Nephron progenitor cell (in vitro differentiated cells): Measurements from ENCODE around the gene VEGFA.

Experiments used
- DNase-seq: peaks from one replicate; pipeline ENCODE4 v3.0.0; 2021
- H3K27ac Mint-ChIP-seq: 2 replicates; pipeline ENCODE4 v1.8.0; 2021; ENCODE audit warnings: mild to moderate bottlenecking, moderate library complexity, mixed read lengths
- H3K27me3 Mint-ChIP-seq: 2 replicates; pipeline ENCODE4 v1.8.0; 2021; ENCODE audit warnings: mild to moderate bottlenecking, low read depth, mixed read lengths; ENCODE audit not compliant: poor library complexity
- H3K36me3 Mint-ChIP-seq: 2 replicates; pipeline ENCODE4 v1.8.0; 2021; ENCODE audit warnings: low read depth, mixed read lengths
- H3K4me1 Mint-ChIP-seq: 2 replicates; pipeline ENCODE4 v1.8.0; 2021; ENCODE audit warnings: mixed read lengths
- H3K4me3 Mint-ChIP-seq: 2 replicates; pipeline ENCODE4 v1.8.0; 2021; ENCODE audit warnings: mild to moderate bottlenecking, moderate library complexity, mixed read lengths
- H3K9me3 Mint-ChIP-seq: 2 replicates; pipeline ENCODE4 v1.8.0; 2021; ENCODE audit warnings: mild to moderate bottlenecking, moderate library complexity, mixed read lengths
- CTCF ChIP-seq: fragments of 200-600 bp; sonication (generic); IDR thresholded peaks from 2 replicates; pipeline ENCODE4 v1.5.0; 2021; ENCODE audit warnings: antibody characterized with exemption

Gene VEGFA

GRCh38 chr6:43724914-43725642 is 44.9 kb upstream of the VEGFA start:
- Mint-ChIP-seq H3K4me1 (peaks cover 46% of the 10 kb centered on the region), H3K36me3 (no peaks in the 10 kb centered on the region), H3K27me3 (peaks cover 30% of the 10 kb centered on the region), H3K9me3 (peaks cover 6% of the 10 kb centered on the region), H3K27ac (peak overlapping the region; percentile 38), H3K4me3 (peak overlapping the region; percentile 28)
- TF ChIP-seq CTCF, result no peak
- DNase-seq, result no peak

- H3K27ac Mint-ChIP-seq, result peak overlapping the region; percentile 38
- H3K4me1 Mint-ChIP-seq, result peaks cover 43% of the 10 kb centered on the region
- no peak for DNase-seq
- H3K36me3 Mint-ChIP-seq, result peaks cover 5% of the 10 kb centered on the region
- peak overlapping the region; percentile 28 for H3K4me3 Mint-ChIP-seq
- TF ChIP-seq CTCF, result no peak
- peaks cover 12% of the 10 kb centered on the region for H3K9me3 Mint-ChIP-seq
- peaks cover 30% of the 10 kb centered on the region for H3K27me3 Mint-ChIP-seq
Measured at GRCh38 chr6:43725643-43726580, 44.1 kb upstream of the VEGFA start.

DNA sequence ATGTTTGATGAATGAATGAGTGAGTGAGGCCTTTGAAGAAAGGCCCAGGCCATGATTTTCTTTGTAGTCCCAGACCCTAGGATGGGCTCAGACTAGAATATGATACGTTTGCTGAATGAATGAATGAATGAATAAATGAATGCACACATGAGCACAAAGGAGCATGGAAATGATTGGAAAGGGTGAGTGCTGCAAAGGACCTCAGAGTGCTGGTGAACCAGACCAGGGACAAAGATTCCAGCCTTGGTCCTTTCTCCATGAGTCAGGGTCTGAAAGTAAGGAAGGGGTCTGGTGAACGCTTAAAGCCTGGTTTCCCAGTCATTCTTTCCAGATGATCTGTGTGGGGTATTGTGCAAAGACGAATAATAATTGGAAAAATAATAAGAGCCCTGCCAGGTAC is 42.4 kb upstream of the VEGFA start:
- H3K36me3 Mint-ChIP-seq, result peaks cover 12% of the 10 kb centered on the region
- peaks cover 27% of the 10 kb centered on the region for H3K9me3 Mint-ChIP-seq
- no peak overlapping the region for H3K4me3 Mint-ChIP-seq
- DNase-seq, result no peak
- TF ChIP-seq CTCF, result no peak
- H3K4me1 Mint-ChIP-seq, result peaks cover 33% of the 10 kb centered on the region
- no peak overlapping the region for H3K27ac Mint-ChIP-seq
- peaks cover 25% of the 10 kb centered on the region for H3K27me3 Mint-ChIP-seq

DNA sequence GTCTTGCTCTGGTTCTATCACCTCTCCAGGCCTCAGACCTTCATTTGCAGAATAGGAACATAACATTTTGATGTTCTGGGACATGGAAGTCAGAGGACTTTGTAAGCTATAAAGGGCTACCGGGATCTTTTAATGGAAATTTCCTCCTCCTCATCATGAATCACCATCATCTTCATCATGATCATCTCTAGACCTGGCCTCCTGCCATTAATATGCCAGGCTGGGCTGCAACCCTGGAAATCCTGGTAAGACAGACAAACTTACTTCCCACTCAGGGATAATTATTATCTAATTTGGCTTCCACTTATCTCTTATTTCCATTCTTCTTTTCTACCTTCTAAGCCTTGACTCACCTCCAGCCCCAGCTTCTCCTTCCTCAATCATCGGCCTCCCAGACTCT is 41.4 kb upstream of the VEGFA start:
- H3K27ac Mint-ChIP-seq, result no peak overlapping the region
- no peak overlapping the region for H3K4me3 Mint-ChIP-seq
- peaks cover 12% of the 10 kb centered on the region for H3K36me3 Mint-ChIP-seq
- peaks cover 30% of the 10 kb centered on the region for H3K4me1 Mint-ChIP-seq
- DNase-seq, result no peak
- peaks cover 30% of the 10 kb centered on the region for H3K9me3 Mint-ChIP-seq
- peaks cover 18% of the 10 kb centered on the region for H3K27me3 Mint-ChIP-seq
- no peak for TF ChIP-seq CTCF

DNA sequence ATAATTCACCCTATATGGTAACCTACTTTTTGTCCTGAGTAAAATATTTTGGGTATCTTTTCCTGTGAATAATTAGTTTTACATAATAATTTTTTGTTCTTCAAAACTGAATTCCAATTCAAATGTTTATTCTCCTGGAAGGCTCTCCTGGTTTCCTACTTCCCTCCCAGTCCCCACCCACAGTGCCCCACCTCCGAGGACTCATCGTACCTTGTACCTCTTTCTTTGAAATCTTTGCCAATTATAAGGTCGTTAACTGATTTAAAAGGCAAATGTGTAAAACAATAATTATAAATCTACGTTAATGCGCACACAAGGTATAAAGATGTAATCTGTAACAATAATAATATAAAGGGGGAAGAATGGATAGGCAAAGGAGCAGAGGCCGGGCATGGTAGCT is 40.5 kb upstream of the VEGFA start:
- Mint-ChIP-seq H3K4me1 (peaks cover 30% of the 10 kb centered on the region), H3K36me3 (peaks cover 12% of the 10 kb centered on the region), H3K9me3 (peaks cover 30% of the 10 kb centered on the region), H3K27ac (no peak overlapping the region), H3K4me3 (no peak overlapping the region), H3K27me3 (peaks cover 18% of the 10 kb centered on the region)
- TF ChIP-seq CTCF, result no peak
- DNase-seq, result no peak
